Calu3 (cell line): ENCODE results near the gene PFN2. TPM values are rescaled to one million over a fixed set of nuclear protein-coding genes. Genes with fewer than 3 reads are reported as not detected.

Source experiments
- BruUV-seq: library from RNA; stranded (reverse); fragments of 400-500 nt; replicated peaks from 2 replicates; lab custom pipeline; 2021; lab: Mats Ljungman, UMichigan
- CTCF ChIA-PET: fragments of 300-600 bp; sonication (Branson Sonifier 250); formaldehyde crosslinking; loops from one replicate; lab custom pipeline; 2022; ENCODE audit warnings: antibody characterized with exemption; lab: Charles Lee
- DNase-seq: peaks from one replicate; pipeline ENCODE4 v3.0.0; 2022
- H3K27ac Mint-ChIP-seq: one replicate; pipeline ENCODE4 v1.8.0; 2022; ENCODE audit warnings: mixed read lengths; ENCODE audit not compliant: unreplicated experiment
- H3K27me3 Mint-ChIP-seq: one replicate; pipeline ENCODE4 v1.8.0; 2022; ENCODE audit warnings: mixed read lengths; ENCODE audit not compliant: unreplicated experiment
- H3K36me3 Mint-ChIP-seq: one replicate; pipeline ENCODE4 v1.8.0; 2022; ENCODE audit warnings: mild to moderate bottlenecking, moderate library complexity, mixed read lengths; ENCODE audit not compliant: insufficient read depth, unreplicated experiment
- H3K4me1 Mint-ChIP-seq: one replicate; pipeline ENCODE4 v1.8.0; 2022; ENCODE audit warnings: mild to moderate bottlenecking, low read depth, mixed read lengths; ENCODE audit not compliant: unreplicated experiment
- H3K4me3 Mint-ChIP-seq: one replicate; pipeline ENCODE4 v1.8.0; 2022; ENCODE audit warnings: mild to moderate bottlenecking, low read depth, moderate library complexity, mixed read lengths; ENCODE audit not compliant: unreplicated experiment
- H3K9me3 Mint-ChIP-seq: one replicate; pipeline ENCODE4 v1.8.0; 2022; ENCODE audit warnings: low read depth, mixed read lengths; ENCODE audit not compliant: unreplicated experiment
- CTCF ChIP-seq: fragments of 200-600 bp; IDR thresholded peaks from one replicate; pipeline ENCODE4 v1.8.0; 2022; ENCODE audit warnings: antibody characterized with exemption; ENCODE audit not compliant: unreplicated experiment
- intact Hi-C: fragments of 100-400 bp; cut with micrococcal nuclease; formaldehyde crosslinking; loops from one replicate; pipeline ENCODE4 v1.10.0; 2022; ENCODE audit not compliant: unreplicated experiment
- total RNA-seq: library from RNA; stranded (reverse); gene quantifications from 2 replicates; pipeline ENCODE4 v1.2.3, GENCODE V29; 2022

PFN2 gene
- total RNA-seq, 1 experiment from 2014 or later: 225 TPM

DNA sequence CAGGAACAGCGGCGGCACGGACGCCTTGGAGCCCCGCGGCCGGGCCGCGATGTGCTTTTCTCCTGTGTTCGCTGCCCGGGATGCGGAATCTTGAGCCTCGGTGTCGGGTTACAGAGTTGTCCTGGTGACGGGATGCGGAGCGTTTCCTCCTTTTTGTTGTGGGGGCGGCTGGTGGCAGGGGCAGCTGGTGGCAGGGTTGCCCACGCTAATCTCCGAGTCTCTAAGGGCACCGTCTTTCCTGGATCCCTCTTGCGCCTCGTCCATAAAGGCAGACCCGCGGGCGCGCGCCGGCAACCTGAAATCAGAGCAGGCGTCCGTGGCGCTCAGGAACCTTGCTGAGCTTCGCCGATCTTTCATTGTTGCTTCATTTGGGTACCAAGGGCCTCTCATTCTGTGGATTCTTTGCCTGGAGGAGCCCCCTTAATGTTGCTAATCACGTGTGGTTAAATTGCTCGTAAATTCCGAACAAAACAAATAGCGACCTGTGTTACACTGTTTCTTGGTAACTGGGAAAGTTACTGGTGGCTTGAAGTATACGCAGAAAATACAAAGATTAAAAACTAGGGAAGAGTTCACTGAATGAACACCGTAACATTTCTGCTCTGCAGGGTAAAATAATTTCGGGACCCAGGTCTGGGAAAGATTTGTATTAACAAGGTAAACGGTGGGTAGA lies 844 bp upstream of the PFN2 start:
- intact Hi-C loops: no loop called here
- Mint-ChIP-seq H3K4me1 (peaks cover 18% of the 10 kb centered on the region), H3K27ac (peak overlapping the region; percentile 89), H3K4me3 (peak overlapping the region; percentile 80), H3K9me3 (no peaks in the 10 kb centered on the region), H3K27me3 (no peaks in the 10 kb centered on the region), H3K36me3 (peaks cover 54% of the 10 kb centered on the region)
- BruUV-seq: TSS peak; percentile 63
- CTCF ChIA-PET: interaction anchor here (0.6 to 3.4 kb wide), 3 partner anchors 103 to 517 kb away, joined by 3 to 28 read pairs (median 9); no protein-coding TSS in a partner anchor
- no peak for TF ChIP-seq CTCF
- DNase-seq: no peak

GRCh38 chr3:149969940-149970715 lies 567 bp downstream of the PFN2 start:
- no peak for TF ChIP-seq CTCF
- CTCF ChIA-PET: interaction anchor here (0.7 to 3.4 kb wide), 4 partner anchors 10 to 444 kb away, joined by 3 to 28 read pairs (median 3); no protein-coding TSS in a partner anchor
- no TSS peak for BruUV-seq
- peak; percentile 91 for DNase-seq
- Mint-ChIP-seq H3K36me3 (peaks cover 67% of the 10 kb centered on the region), H3K27ac (peak overlapping the region; percentile 87), H3K4me1 (peaks cover 32% of the 10 kb centered on the region), H3K4me3 (peak overlapping the region; percentile 80), H3K27me3 (no peaks in the 10 kb centered on the region), H3K9me3 (no peaks in the 10 kb centered on the region)
- intact Hi-C loops: no loop called here

DNA sequence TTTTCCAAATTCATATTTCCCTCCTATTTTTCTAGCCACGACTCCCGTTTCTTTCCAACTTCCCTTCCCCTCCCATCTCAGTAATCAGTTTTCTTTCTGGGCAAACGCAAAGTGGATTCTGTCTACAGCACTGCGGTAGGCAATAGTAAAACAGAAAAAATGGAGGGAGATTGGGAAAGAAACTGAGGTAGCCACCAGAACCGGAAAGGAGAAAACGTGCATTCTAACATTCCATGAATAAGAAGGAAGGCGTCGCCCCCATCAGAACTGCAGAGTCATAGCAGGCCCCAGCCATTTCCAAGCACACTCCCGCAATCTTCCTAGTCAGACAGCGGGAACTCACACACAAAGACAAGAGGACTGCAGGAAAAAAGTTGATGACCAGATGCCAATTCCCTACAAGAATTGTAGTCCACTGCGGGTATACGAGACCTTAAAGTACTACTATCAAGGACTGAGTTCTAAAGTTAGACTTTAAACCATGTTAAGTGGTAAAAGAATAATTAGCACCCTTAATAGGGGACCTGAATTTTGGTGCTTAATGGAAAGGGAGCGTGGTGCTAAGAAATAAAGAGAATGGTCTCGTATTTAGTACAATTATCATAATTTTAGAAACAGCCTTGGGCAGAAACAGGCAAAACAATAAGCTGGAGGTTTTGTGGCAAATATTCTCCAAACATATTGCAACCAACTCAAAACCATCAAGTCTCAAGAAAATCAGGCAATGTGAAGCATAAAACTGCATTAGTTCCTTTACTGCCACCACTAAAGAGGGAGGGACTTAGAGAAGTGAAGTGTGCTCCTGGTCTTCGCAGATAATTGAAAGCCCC lies 1.4 kb downstream of the PFN2 start:
- no peaks in the 10 kb centered on the region for H3K27me3 Mint-ChIP-seq
- peak overlapping the region; percentile 87 for H3K27ac Mint-ChIP-seq
- intact Hi-C loops: no loop called here
- no peak for TF ChIP-seq CTCF
- no peaks in the 10 kb centered on the region for H3K9me3 Mint-ChIP-seq
- H3K4me3 Mint-ChIP-seq: peak overlapping the region; percentile 80
- CTCF ChIA-PET: interaction anchor here (0.7 to 3.4 kb wide), 5 partner anchors 9 to 445 kb away, joined by 3 to 41 read pairs (median 3); no protein-coding TSS in a partner anchor
- peaks cover 75% of the 10 kb centered on the region for H3K36me3 Mint-ChIP-seq
- peaks cover 38% of the 10 kb centered on the region for H3K4me1 Mint-ChIP-seq
- BruUV-seq: no TSS peak
- peak; percentile 72 for DNase-seq

DNA sequence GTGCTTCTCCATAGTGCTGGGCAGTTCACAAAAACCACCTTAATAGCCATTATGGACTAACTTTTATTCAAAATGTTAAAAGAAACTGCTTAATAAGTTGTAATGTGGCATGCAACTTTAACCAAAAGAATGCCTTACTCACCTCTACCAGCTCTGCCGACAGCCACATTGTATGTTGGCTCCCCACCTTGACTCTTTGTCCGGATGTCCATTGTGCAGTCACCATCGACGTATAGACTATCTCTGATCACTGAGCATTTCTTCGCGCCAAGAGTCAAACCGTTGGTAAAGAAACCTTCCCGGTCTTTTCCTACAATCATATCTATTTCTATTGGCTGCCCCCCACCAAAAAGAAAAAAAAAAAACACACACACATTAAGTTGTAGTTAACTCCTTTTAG lies 2.5 kb downstream of the PFN2 start:
- Mint-ChIP-seq H3K9me3 (no peaks in the 10 kb centered on the region), H3K27ac (peak overlapping the region; percentile 87), H3K36me3 (peaks cover 83% of the 10 kb centered on the region), H3K4me3 (peak overlapping the region; percentile 80), H3K4me1 (peaks cover 49% of the 10 kb centered on the region), H3K27me3 (no peaks in the 10 kb centered on the region)
- peak; percentile 37 for DNase-seq
- no peak for TF ChIP-seq CTCF
- intact Hi-C loops: no loop called here
- no TSS peak for BruUV-seq
- CTCF ChIA-PET: interaction anchor here (0.7 to 2.6 kb wide), 2 partner anchors 17 to 216 kb away, joined by 3 to 41 read pairs; no protein-coding TSS in a partner anchor
